ENCODE results near the gene ABCF1.

Gene ABCF1

DNA sequence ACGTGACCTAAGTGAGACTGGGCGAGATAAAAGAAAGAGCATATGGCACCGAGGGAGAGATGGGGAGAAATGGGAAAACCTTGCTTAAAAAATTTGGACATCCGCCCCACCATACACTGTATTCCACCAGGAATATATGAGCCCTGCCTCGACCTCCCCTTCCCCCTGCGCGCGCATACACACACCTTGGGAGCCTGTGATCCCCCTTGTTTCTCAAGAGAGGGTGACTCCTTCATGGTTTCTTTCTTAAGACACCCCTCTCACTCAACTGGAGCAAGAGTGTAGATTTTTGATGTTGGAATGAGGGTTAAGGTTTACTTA lies 480 bp downstream of the ABCF1 start:
- no peak for ATAC-seq
- TF ChIP-seq ISL1 (CRISPR knock-in tag; IDR thresholded peaks at IDR 0.05) (no peak), ZC3H10 (CRISPR knock-in tag; IDR thresholded peaks at IDR 0.05) (no peak), ZFP3 (CRISPR knock-in tag; IDR thresholded peaks at IDR 0.05) (no peak), ZNF565 (CRISPR knock-in tag; conservative IDR thresholded peaks at IDR 0.05; ENCODE audit: low read depth) (no peak), OSR1 (CRISPR knock-in tag; IDR thresholded peaks at IDR 0.05) (no peak), GLIS3 (CRISPR knock-in tag; IDR thresholded peaks at IDR 0.05) (no peak)
- TF ChIP-seq, protein P1, sequence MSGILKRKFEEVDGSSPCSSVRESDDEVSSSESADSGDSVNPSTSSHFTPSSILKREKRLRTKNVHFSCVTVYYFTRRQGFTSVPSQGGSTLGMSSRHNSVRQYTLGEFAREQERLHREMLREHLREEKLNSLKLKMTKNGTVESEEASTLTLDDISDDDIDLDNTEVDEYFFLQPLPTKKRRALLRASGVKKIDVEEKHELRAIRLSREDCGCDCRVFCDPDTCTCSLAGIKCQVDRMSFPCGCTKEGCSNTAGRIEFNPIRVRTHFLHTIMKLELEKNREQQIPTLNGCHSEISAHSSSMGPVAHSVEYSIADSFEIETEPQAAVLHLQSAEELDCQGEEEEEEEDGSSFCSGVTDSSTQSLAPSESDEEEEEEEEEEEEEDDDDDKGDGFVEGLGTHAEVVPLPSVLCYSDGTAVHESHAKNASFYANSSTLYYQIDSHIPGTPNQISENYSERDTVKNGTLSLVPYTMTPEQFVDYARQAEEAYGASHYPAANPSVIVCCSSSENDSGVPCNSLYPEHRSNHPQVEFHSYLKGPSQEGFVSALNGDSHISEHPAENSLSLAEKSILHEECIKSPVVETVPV (CRISPR knock-in tag; IDR thresholded peaks at IDR 0.05), result no peak
- TF ChIP-seq, protein P2, sequence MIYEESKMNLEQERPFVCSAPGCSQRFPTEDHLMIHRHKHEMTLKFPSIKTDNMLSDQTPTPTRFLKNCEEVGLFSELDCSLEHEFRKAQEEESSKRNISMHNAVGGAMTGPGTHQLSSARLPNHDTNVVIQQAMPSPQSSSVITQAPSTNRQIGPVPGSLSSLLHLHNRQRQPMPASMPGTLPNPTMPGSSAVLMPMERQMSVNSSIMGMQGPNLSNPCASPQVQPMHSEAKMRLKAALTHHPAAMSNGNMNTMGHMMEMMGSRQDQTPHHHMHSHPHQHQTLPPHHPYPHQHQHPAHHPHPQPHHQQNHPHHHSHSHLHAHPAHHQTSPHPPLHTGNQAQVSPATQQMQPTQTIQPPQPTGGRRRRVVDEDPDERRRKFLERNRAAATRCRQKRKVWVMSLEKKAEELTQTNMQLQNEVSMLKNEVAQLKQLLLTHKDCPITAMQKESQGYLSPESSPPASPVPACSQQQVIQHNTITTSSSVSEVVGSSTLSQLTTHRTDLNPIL (CRISPR knock-in tag; IDR thresholded peaks at IDR 0.05; ENCODE audit: low read depth), result no peak

DNA sequence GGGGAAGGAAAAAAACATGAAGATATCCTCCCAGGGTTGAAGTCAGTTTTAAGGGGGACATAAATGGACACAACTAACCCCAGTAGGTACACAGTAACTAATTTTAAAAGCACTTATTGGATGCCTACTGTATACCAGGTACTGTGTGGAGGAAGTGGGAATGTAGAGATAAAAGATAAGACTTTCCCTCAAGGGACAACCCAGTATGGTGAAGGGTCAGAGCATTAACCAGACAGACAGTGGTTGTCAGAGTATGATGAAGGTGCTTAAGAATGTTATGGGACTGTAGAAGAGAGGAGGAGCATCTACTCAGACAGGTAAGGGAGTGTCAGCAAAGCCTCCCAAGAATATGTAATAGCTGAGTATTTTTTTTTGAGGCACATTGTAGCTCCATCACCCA lies 906 bp downstream of the ABCF1 start:
- no peak for ATAC-seq
- TF ChIP-seq, protein P2 (CRISPR knock-in tag; IDR thresholded peaks at IDR 0.05; ENCODE audit: low read depth), result no peak
- TF ChIP-seq PPARA (CRISPR knock-in tag; IDR thresholded peaks at IDR 0.05; ENCODE audit: borderline replicate concordance) (no peak), OSR1 (CRISPR knock-in tag; IDR thresholded peaks at IDR 0.05) (no peak), TCF4 (CRISPR knock-in tag; IDR thresholded peaks at IDR 0.05; ENCODE audit: borderline replicate concordance) (no peak), SNAI2 (CRISPR knock-in tag; IDR thresholded peaks at IDR 0.05) (no peak), ZNF70 (CRISPR knock-in tag; IDR thresholded peaks at IDR 0.05) (no peak), ISL1 (CRISPR knock-in tag; IDR thresholded peaks at IDR 0.05) (no peak), ZFP30 (CRISPR knock-in tag; IDR thresholded peaks at IDR 0.05) (no peak), ARNTL (CRISPR knock-in tag; IDR thresholded peaks at IDR 0.05; ENCODE audit: borderline replicate concordance, low read depth) (no peak), ZNF8 (CRISPR knock-in tag; IDR thresholded peaks at IDR 0.05) (no peak), TOX (CRISPR knock-in tag; IDR thresholded peaks at IDR 0.05; ENCODE audit: borderline replicate concordance) (no peak), GLIS3 (CRISPR knock-in tag; IDR thresholded peaks at IDR 0.05) (no peak)
- TF ChIP-seq, protein P3, sequence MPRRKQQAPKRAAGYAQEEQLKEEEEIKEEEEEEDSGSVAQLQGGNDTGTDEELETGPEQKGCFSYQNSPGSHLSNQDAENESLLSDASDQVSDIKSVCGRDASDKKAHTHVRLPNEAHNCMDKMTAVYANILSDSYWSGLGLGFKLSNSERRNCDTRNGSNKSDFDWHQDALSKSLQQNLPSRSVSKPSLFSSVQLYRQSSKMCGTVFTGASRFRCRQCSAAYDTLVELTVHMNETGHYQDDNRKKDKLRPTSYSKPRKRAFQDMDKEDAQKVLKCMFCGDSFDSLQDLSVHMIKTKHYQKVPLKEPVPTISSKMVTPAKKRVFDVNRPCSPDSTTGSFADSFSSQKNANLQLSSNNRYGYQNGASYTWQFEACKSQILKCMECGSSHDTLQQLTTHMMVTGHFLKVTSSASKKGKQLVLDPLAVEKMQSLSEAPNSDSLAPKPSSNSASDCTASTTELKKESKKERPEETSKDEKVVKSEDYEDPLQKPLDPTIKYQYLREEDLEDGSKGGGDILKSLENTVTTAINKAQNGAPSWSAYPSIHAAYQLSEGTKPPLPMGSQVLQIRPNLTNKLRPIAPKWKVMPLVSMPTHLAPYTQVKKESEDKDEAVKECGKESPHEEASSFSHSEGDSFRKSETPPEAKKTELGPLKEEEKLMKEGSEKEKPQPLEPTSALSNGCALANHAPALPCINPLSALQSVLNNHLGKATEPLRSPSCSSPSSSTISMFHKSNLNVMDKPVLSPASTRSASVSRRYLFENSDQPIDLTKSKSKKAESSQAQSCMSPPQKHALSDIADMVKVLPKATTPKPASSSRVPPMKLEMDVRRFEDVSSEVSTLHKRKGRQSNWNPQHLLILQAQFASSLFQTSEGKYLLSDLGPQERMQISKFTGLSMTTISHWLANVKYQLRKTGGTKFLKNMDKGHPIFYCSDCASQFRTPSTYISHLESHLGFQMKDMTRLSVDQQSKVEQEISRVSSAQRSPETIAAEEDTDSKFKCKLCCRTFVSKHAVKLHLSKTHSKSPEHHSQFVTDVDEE (CRISPR knock-in tag; IDR thresholded peaks at IDR 0.05), result no peak
- TF ChIP-seq, protein P4, sequence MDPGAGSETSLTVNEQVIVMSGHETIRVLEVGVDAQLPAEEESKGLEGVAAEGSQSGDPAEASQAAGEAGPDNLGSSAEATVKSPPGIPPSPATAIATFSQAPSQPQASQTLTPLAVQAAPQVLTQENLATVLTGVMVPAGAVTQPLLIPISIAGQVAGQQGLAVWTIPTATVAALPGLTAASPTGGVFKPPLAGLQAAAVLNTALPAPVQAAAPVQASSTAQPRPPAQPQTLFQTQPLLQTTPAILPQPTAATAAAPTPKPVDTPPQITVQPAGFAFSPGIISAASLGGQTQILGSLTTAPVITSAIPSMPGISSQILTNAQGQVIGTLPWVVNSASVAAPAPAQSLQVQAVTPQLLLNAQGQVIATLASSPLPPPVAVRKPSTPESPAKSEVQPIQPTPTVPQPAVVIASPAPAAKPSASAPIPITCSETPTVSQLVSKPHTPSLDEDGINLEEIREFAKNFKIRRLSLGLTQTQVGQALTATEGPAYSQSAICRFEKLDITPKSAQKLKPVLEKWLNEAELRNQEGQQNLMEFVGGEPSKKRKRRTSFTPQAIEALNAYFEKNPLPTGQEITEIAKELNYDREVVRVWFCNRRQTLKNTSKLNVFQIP (CRISPR knock-in tag; IDR thresholded peaks at IDR 0.05; ENCODE audit: borderline replicate concordance, low read depth), result no peak
- TF ChIP-seq, protein P5, sequence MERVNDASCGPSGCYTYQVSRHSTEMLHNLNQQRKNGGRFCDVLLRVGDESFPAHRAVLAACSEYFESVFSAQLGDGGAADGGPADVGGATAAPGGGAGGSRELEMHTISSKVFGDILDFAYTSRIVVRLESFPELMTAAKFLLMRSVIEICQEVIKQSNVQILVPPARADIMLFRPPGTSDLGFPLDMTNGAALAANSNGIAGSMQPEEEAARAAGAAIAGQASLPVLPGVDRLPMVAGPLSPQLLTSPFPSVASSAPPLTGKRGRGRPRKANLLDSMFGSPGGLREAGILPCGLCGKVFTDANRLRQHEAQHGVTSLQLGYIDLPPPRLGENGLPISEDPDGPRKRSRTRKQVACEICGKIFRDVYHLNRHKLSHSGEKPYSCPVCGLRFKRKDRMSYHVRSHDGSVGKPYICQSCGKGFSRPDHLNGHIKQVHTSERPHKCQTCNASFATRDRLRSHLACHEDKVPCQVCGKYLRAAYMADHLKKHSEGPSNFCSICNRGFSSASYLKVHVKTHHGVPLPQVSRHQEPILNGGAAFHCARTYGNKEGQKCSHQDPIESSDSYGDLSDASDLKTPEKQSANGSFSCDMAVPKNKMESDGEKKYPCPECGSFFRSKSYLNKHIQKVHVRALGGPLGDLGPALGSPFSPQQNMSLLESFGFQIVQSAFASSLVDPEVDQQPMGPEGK (CRISPR knock-in tag; IDR thresholded peaks at IDR 0.05; ENCODE audit: borderline replicate concordance), result no peak

DNA sequence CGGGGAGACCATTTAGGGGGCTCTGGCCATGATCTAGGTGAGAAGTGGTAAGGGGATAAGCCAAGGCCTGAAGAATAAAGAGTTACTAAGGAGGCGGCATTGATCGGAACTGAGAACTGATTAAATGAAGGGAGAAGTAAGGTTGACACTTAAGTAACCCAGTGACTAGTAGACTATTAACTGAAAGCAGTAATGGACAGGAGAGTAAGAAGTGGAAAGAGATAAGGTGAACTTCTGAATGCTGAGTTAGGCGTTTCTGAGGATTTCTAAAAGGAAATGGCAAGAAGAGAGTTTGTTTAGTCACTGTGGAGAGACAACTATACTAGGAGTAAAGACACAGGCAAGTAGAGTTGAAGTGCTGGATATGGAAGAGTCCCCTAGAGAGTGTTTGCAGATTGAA lies 1.9 kb downstream of the ABCF1 start:
- no peak for ATAC-seq
- TF ChIP-seq ZC3H10 (CRISPR knock-in tag; IDR thresholded peaks at IDR 0.05) (no peak), ARNTL (CRISPR knock-in tag; IDR thresholded peaks at IDR 0.05; ENCODE audit: borderline replicate concordance, low read depth) (no peak), ZNF565 (CRISPR knock-in tag; conservative IDR thresholded peaks at IDR 0.05; ENCODE audit: low read depth) (no peak)
- TF ChIP-seq, protein P4 (CRISPR knock-in tag; IDR thresholded peaks at IDR 0.05; ENCODE audit: borderline replicate concordance, low read depth), result no peak
- TF ChIP-seq, protein P5 (CRISPR knock-in tag; IDR thresholded peaks at IDR 0.05; ENCODE audit: borderline replicate concordance), result no peak
- TF ChIP-seq, protein P3 (CRISPR knock-in tag; IDR thresholded peaks at IDR 0.05), result no peak
